Mesenteric fat pad (tissue), 1 donor: ENCODE results near the gene CD84. TPM values are rescaled to one million over a fixed set of nuclear protein-coding genes. Genes with fewer than 3 reads are reported as not detected.
"Not testable (repeated sequence)": the region's sequence is repeated elsewhere in the genome, so short reads cannot be mapped to it uniquely, and the experiment has no call there.

ENCODE experiments used
- DNase-seq: peaks from one replicate; pipeline ENCODE4 v3.0.0-alpha.2; 2020; ENCODE audit warnings: low spot score
- long read RNA-seq: library from polyadenylated mRNA; unstranded; transcript quantifications from one replicate; pipeline ENCODE4 v2.0.0, GENCODE V29; 2020
- total RNA-seq: library from RNA; stranded (reverse); fragmentation: NEBNext Ultra II Directional; extraction: Animal tissue kit (Norgen Biotek cat#: 25700); gene quantifications from one replicate; pipeline ENCODE4 v1.2.1, GENCODE V29; 2021
- donor health status: DM: yes; HTN: yes; CAD: no.

CD84 gene
- 17.1 TPM for total RNA-seq
- long read RNA-seq, full-length matches to known transcripts: 6 of 20 reads
- long read RNA-seq, partial matches to known transcripts: 6 of 20 reads
- long read RNA-seq, other reads (novel, unspliced or antisense): 8 of 20 reads

- no peak for DNase-seq
These were observed at the start of gene CD84 for GRCh38 chr1:160579216-160579701. TSS of gene CD84 (minus strand) at chr1:160579496. CDS start at chr1:160579437, 59 bp downstream.

- no peak for DNase-seq
These were observed 49.5 kb upstream of the CD84 start for GRCh38 chr1:160628799-160629263.

GRCh38 chr1:160627677-160628289 lies 48.5 kb upstream of the CD84 start:
- not testable (repeated sequence) for DNase-seq

GRCh38 chr1:160626509-160627342 lies 47.4 kb upstream of the CD84 start:
- no peak for DNase-seq

GRCh38 chr1:160625725-160626498 lies 46.6 kb upstream of the CD84 start:
- no peak for DNase-seq

GRCh38 chr1:160625321-160625720 lies 46.0 kb upstream of the CD84 start:
- DNase-seq: no peak

GRCh38 chr1:160624464-160624863 lies 45.2 kb upstream of the CD84 start:
- no peak for DNase-seq

- no peak for DNase-seq
These were observed 44.6 kb upstream of the CD84 start for GRCh38 chr1:160623862-160624261.

- DNase-seq: no peak
These were observed 43.9 kb upstream of the CD84 start for GRCh38 chr1:160623227-160623633.

GRCh38 chr1:160622501-160623226 lies 43.4 kb upstream of the CD84 start:
- no peak for DNase-seq

- no peak for DNase-seq
These were observed 42.5 kb upstream of the CD84 start for GRCh38 chr1:160621633-160622413.

- no peak for DNase-seq
These were observed 41.8 kb upstream of the CD84 start for GRCh38 chr1:160620942-160621632.

GRCh38 chr1:160619742-160620277 lies 40.5 kb upstream of the CD84 start:
- DNase-seq: no peak

GRCh38 chr1:160618763-160619274 lies 39.5 kb upstream of the CD84 start:
- DNase-seq: no peak

GRCh38 chr1:160618327-160618726 lies 39.0 kb upstream of the CD84 start:
- DNase-seq: no peak

- no peak for DNase-seq
These were observed 36.4 kb upstream of the CD84 start for GRCh38 chr1:160615660-160616059.

- DNase-seq: no peak
These were observed 35.1 kb upstream of the CD84 start for GRCh38 chr1:160614410-160614809.

- no peak for DNase-seq
These were observed 33.4 kb upstream of the CD84 start for GRCh38 chr1:160612613-160613218.
